ENCODE data around the gene ABCC1.
A peak's percentile ranks its signal among the peaks of the same experiment; 100 is the strongest.

Gene ABCC1

DNA sequence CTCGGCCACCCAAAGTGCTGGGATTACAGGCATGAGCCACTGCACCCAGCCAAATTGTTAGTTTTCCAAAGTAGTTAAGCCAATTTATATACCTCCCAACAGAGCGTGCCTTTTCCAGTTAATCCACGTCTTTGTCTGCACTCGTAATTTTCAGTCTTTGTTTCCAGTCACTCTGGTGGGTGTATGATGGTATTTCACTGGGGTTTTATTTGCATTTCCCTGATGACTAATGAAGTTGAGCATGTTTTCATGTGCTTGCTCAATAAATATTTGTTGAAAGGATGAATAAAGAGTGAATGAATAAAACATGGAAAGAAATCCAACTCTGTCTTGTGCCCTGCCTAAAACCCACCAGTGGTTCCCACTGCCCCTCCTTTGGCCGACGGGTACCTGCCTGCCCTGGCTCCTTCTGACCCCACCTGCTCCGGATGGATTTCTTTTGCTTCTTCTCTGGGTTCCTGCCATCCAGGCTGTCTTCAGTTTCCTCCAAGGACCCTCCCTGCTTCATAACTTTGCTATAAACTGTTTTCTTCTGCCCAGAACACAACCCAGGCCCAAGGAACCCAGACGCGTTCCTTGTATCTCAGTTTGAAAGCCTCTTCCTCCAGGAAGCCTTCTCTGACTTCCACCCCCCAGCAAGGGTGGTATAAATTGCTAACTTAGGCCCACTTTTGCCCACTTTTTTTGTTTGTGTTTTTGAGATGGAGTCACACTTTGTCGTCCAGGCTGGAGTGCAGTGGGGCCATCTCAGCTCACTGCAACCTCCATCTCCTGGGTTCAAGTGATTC lies 3.0 kb upstream of the ABCC1 start:
- no peaks in the 10 kb centered on the region for H3K9me3 ChIP-seq (ENCODE audit: control insufficient read depth, insufficient read depth, low read length)
- no peak for DNase-seq (ENCODE audit: low read depth, low spot score)
- no peaks in the 10 kb centered on the region for H3K4me1 ChIP-seq (ENCODE audit: control insufficient read depth, insufficient read depth, low read length)
- no peak overlapping the region for H3K27ac ChIP-seq (ENCODE audit: low read length)
- no peaks in the 10 kb centered on the region for H3K27me3 ChIP-seq (ENCODE audit: control insufficient read depth, insufficient read depth, low read length)
- no CpG with 5 or more reads among the region's 10 CpGs for WGBS (ENCODE audit: insufficient coverage, insufficient read length)
- no peaks in the 10 kb centered on the region for H3K36me3 ChIP-seq (ENCODE audit: control insufficient read depth, insufficient read depth, low read length)
- no peak overlapping the region for H3K4me3 ChIP-seq (ENCODE audit: low read length)

DNA sequence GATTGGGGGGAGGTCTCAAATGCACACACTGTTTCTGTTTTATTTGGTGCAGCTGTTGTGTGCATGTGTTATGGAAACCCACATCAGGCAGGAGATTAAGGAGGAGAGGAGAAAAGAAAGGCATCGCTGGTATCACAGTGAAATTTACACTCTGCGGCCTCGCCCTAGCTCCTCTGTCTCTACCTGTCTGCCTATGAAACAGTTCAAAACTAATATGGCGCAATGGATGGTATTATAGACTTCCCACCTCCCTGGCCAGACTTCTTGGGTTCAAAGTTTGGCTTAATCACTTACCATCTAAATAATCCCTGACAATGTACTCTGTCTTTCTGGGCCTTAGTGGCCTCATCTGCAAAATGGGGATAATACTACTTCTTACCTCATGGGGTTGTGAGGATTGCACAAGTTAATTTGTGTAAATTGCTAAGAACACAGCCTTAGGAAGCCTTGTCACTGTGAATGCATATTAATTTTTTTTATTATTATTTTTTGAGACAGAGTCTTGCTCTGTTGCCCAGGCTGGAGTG lies 1.4 kb upstream of the ABCC1 start:
- no CpG with 5 or more reads among the region's 4 CpGs for WGBS (ENCODE audit: insufficient coverage, insufficient read length)

DNA sequence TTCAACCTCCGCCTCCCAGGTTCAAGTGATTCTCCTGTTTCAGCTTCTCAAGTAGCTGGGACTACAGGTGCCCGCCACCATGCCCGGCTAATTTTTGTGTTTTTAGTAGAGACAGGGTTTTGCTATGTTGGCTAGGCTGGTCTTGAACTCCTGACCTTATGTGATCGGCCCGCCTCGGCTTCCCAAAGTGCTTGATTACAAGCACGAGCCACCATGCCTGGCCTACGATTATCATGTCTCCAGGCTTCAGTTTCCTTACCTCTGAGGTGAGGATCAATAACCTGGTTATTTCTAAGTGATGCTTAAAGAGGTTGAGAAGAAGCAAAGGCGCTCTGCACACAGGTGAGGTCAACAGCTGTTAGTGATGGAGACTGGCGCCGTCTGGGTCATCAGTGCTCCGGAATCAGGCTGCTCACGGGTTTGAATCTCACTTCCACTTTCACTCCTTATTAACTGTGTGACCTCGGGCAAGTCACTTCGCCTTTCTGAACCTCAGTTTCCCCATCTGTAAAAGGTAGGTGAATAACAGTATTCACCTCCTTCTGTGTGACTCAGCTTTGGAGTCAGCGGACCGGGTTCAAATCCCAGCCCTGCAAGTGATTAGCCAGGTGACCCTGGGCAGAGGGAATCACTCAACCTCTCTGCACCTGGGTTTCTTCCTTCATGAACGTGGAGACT lies 745 bp upstream of the ABCC1 start:
- DNase-seq (ENCODE audit: low read depth, low spot score), result no peak
- 0 out of 2 replicates have a peak, but pooled peaks cover 2% of the 10 kb centered on the region for H3K4me1 ChIP-seq (ENCODE audit: control insufficient read depth, insufficient read depth, low read length)
- no peaks in the 10 kb centered on the region for H3K9me3 ChIP-seq (ENCODE audit: control insufficient read depth, insufficient read depth, low read length)
- H3K27me3 ChIP-seq (ENCODE audit: control insufficient read depth, insufficient read depth, low read length), result no peaks in the 10 kb centered on the region
- no CpG with 5 or more reads among the region's 18 CpGs for WGBS (ENCODE audit: insufficient coverage, insufficient read length)
- H3K36me3 ChIP-seq (ENCODE audit: control insufficient read depth, insufficient read depth, low read length), result no peaks in the 10 kb centered on the region
- peak overlapping the region; percentile 82; the same call in 1 of the 2 replicates for H3K4me3 ChIP-seq (ENCODE audit: low read length)
- no peak overlapping the region for H3K27ac ChIP-seq (ENCODE audit: low read length)

More for the DNA sequence above, 1.4 kb upstream of the ABCC1 start:
- Histone ChIP-seq H3K4me3 (ENCODE audit: low read length) (no peak overlapping the region), H3K4me1 (ENCODE audit: control insufficient read depth, insufficient read depth, low read length) (0 out of 2 replicates have a peak, but pooled peaks cover 2% of the 10 kb centered on the region), H3K36me3 (ENCODE audit: control insufficient read depth, insufficient read depth, low read length) (no peaks in the 10 kb centered on the region), H3K9me3 (ENCODE audit: control insufficient read depth, insufficient read depth, low read length) (no peaks in the 10 kb centered on the region), H3K27ac (ENCODE audit: low read length) (no peak overlapping the region), H3K27me3 (ENCODE audit: control insufficient read depth, insufficient read depth, low read length) (no peaks in the 10 kb centered on the region)
- DNase-seq (ENCODE audit: low read depth, low spot score), result no peak

DNA sequence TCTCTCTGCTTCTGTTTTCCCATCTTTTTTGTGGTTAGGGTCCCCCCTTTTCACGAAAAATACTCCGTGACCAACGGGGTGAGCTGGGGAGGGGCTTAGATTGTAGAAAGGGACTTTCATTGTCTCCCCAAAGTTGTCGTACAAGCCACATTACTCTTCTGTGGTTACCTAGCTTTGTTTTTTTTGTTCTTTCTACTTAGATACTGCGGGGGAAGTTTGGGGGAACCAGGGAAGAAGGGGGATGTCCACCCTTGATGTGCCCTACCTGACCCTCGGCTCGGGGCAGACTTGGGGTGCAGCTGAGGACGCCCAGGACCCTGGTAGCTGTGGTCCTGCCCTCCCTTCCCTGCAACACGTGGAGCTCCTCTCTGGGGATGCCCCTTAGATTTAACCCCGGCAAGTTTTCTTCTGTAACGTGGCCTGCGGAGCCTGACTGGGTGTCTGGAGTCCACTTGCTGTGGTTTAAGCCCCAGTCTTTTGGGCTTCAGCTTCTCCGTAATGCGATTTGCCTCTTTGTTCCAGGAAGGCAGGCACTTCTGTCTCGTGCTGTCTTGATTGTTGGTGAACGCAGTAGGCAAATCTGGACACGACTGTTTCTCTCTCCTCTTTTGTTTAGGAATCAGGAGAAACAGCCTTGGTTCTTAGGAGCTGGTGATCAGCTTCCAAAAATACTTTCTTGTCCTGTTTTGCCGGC lies 892 bp downstream of the ABCC1 start:
- no peak overlapping the region for H3K27ac ChIP-seq (ENCODE audit: low read length)
- H3K36me3 ChIP-seq (ENCODE audit: control insufficient read depth, insufficient read depth, low read length), result no peaks in the 10 kb centered on the region
- H3K9me3 ChIP-seq (ENCODE audit: control insufficient read depth, insufficient read depth, low read length), result no peaks in the 10 kb centered on the region
- DNase-seq (ENCODE audit: low read depth, low spot score), result no peak
- 0 out of 2 replicates have a peak, but pooled peaks cover 2% of the 10 kb centered on the region for H3K4me1 ChIP-seq (ENCODE audit: control insufficient read depth, insufficient read depth, low read length)
- no CpG with 5 or more reads among the region's 18 CpGs for whole genome bisulfite sequencing (ENCODE audit: insufficient coverage, insufficient read length)
- peak overlapping the region; percentile 83; the same call in 1 of the 2 replicates for H3K4me3 ChIP-seq (ENCODE audit: low read length)
- H3K27me3 ChIP-seq (ENCODE audit: control insufficient read depth, insufficient read depth, low read length), result no peaks in the 10 kb centered on the region

DNA sequence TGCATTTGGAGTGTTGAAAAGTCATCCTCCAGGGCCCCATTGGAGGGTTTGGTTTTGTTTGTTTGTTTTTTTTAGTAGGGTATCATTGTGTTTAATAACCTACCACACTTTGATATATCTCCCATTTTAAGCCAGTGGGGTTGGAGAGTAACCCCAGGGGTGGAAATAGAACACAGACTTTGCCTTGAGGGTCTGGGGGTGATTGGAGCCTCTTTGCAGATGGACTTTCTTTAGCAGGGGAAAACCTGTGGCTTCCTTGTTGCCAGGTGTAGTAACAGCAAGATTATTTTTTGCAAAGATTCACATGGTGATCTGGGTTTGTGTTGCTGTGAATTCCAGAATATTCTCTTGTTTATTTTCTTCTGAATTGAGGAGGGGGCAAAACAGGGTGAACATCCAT lies 1.5 kb downstream of the ABCC1 start:
- Histone ChIP-seq H3K4me1 (ENCODE audit: control insufficient read depth, insufficient read depth, low read length) (0 out of 2 replicates have a peak, but pooled peaks cover 2% of the 10 kb centered on the region), H3K36me3 (ENCODE audit: control insufficient read depth, insufficient read depth, low read length) (no peaks in the 10 kb centered on the region), H3K27ac (ENCODE audit: low read length) (no peak overlapping the region), H3K9me3 (ENCODE audit: control insufficient read depth, insufficient read depth, low read length) (no peaks in the 10 kb centered on the region), H3K4me3 (ENCODE audit: low read length) (peak overlapping the region; percentile 83; the same call in 1 of the 2 replicates), H3K27me3 (ENCODE audit: control insufficient read depth, insufficient read depth, low read length) (no peaks in the 10 kb centered on the region)
- no peak for DNase-seq (ENCODE audit: low read depth, low spot score)

DNA sequence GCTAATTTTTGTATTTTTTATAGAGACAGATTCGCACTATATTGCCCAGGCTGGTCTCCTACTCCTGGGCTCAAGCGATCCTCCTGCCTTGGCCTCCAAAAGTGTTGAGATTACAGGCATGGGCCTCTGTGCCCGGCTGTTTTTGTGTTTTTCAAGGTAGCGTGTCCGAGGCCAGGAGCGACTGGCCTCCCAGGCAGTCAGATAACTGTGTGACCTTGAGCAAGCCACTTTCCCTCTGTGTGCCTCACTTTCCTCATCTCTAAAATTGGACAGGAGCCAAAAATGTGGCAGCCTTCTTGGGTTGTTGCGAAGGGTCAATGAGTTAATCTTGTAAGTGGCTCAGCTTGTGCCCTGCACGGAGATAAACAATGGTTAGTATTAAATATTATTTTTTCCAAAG lies 2.4 kb downstream of the ABCC1 start:
- Histone ChIP-seq H3K27ac (ENCODE audit: low read length) (no peak overlapping the region), H3K27me3 (ENCODE audit: control insufficient read depth, insufficient read depth, low read length) (no peaks in the 10 kb centered on the region), H3K4me3 (ENCODE audit: low read length) (no peak overlapping the region), H3K4me1 (ENCODE audit: control insufficient read depth, insufficient read depth, low read length) (0 out of 2 replicates have a peak, but pooled peaks cover 2% of the 10 kb centered on the region), H3K9me3 (ENCODE audit: control insufficient read depth, insufficient read depth, low read length) (no peaks in the 10 kb centered on the region), H3K36me3 (ENCODE audit: control insufficient read depth, insufficient read depth, low read length) (no peaks in the 10 kb centered on the region)
- no CpG with 5 or more reads among the region's 8 CpGs for WGBS (ENCODE audit: insufficient coverage, insufficient read length)
- no peak for DNase-seq (ENCODE audit: low read depth, low spot score)

DNA sequence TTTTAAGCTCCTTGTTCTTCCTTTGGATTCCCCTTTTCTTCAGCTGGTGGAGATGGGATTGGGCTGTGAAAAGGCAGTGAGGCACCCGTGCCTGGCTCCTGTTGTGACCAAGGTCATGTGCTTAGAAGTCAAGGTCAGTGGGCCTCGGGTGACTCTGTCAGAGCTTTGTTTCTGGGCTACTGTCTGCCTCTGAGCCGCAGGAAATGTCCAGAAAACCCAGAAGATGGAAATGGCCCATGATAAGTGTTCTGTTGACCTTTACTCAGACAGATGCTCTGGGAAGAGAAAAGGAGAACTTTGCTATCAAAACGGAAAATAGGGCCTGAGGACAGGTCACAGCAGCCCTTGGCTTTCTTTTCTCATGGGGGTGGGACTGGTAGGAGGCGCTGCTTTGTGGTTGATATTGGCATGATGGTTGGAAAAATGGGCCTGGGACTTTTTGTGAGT lies 2.9 kb downstream of the ABCC1 start:
- Histone ChIP-seq H3K27ac (ENCODE audit: low read length) (no peak overlapping the region), H3K4me1 (ENCODE audit: control insufficient read depth, insufficient read depth, low read length) (0 out of 2 replicates have a peak, but pooled peaks cover 2% of the 10 kb centered on the region), H3K4me3 (ENCODE audit: low read length) (no peak overlapping the region), H3K36me3 (ENCODE audit: control insufficient read depth, insufficient read depth, low read length) (no peaks in the 10 kb centered on the region), H3K27me3 (ENCODE audit: control insufficient read depth, insufficient read depth, low read length) (no peaks in the 10 kb centered on the region), H3K9me3 (ENCODE audit: control insufficient read depth, insufficient read depth, low read length) (no peaks in the 10 kb centered on the region)
- no CpG with 5 or more reads among the region's 5 CpGs for WGBS (ENCODE audit: insufficient coverage, insufficient read length)
- no peak for DNase-seq (ENCODE audit: low read depth, low spot score)

DNA sequence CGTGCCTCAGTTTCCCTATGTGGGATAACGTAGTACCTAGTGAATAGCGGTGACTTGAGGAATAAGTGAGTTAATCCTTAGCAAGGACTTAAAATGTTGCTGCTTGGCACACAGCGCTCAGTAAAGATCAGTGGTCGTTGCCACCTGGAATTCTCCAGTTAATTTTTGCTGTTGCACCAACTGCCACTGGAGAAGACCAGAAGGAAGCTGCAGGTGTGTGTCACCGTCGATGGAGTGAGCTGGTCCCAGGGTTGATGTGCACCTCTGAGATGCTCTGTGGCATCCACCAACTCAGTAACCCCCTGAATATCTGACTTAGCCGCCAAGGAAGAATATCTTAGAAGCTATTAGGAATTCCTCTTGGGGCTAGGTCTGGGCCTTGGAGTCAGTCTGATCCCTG lies 4.1 kb downstream of the ABCC1 start:
- no peak overlapping the region for H3K4me3 ChIP-seq (ENCODE audit: low read length)
- no CpG with 5 or more reads among the region's 8 CpGs for WGBS (ENCODE audit: insufficient coverage, insufficient read length)

DNA sequence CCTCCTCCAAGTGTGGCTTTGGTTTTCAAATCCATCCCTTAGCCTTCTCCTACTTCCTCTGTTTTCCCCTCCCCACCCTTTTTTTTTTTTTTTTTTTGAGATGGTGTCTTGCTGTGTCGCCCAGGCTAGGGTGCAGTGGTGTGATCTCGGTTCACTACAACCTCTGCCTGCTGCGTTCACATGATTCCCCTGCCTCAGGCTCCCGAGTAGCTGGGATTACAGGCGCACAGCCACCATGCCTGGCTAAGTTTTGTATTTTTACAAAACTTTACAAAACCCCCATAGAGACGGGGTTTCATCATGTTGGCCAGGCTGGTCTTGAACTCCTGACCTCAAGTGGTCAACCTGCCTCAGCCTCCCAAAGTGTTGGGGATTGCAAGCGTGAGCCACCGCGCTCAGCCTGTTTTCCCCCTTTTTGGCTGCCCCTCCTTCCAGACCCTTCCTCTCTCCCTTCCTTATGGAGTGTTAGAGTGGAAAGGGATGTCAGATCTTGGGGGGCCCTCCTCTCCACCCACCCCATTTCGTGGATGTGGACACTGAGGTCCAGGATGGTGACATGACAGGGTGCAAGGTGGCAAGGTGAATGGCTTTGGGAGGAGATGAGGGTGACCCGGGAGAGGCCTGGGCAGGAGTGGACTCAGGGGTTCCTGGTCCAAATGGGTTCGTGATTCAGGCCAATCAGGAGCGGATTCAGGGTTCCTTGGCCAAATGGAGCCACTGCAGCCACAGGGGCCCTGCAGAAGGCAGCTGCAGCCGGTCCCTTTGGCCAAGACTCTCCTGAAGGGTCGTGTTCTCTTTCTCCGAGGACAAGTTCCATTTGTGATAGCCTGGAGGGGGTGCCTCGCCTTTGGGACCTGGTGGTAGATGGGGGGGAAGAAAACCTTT lies 4.8 kb downstream of the ABCC1 start:
- no peak overlapping the region for H3K4me3 ChIP-seq (ENCODE audit: low read length)
- H3K27ac ChIP-seq (ENCODE audit: low read length), result no peak overlapping the region
- no peaks in the 10 kb centered on the region for H3K27me3 ChIP-seq (ENCODE audit: control insufficient read depth, insufficient read depth, low read length)
- no peak for DNase-seq (ENCODE audit: low read depth, low spot score)
- no peaks in the 10 kb centered on the region for H3K36me3 ChIP-seq (ENCODE audit: control insufficient read depth, insufficient read depth, low read length)
- peaks cover 9% of the 10 kb centered on the region; the same call in 1 of the 2 replicates for H3K4me1 ChIP-seq (ENCODE audit: control insufficient read depth, insufficient read depth, low read length)
- no peaks in the 10 kb centered on the region for H3K9me3 ChIP-seq (ENCODE audit: control insufficient read depth, insufficient read depth, low read length)
- no CpG with 5 or more reads among the region's 17 CpGs for WGBS (ENCODE audit: insufficient coverage, insufficient read length)

More for the DNA sequence above, 4.1 kb downstream of the ABCC1 start:
- no peaks in the 10 kb centered on the region for H3K27me3 ChIP-seq (ENCODE audit: control insufficient read depth, insufficient read depth, low read length)
- DNase-seq (ENCODE audit: low read depth, low spot score), result no peak
- peaks cover 5% of the 10 kb centered on the region; the same call in 1 of the 2 replicates for H3K4me1 ChIP-seq (ENCODE audit: control insufficient read depth, insufficient read depth, low read length)
- no peaks in the 10 kb centered on the region for H3K9me3 ChIP-seq (ENCODE audit: control insufficient read depth, insufficient read depth, low read length)
- H3K27ac ChIP-seq (ENCODE audit: low read length), result no peak overlapping the region
- H3K36me3 ChIP-seq (ENCODE audit: control insufficient read depth, insufficient read depth, low read length), result no peaks in the 10 kb centered on the region

Measured in iPS DF 6.9 (cell line).